A549 (cell line): ENCODE results near the gene ZFC3H1. TPM values are rescaled to one million over a fixed set of nuclear protein-coding genes. Genes with fewer than 3 reads are reported as not detected.
A peak's percentile ranks its signal among the peaks of the same experiment; 100 is the strongest.

Experiments
- ATAC-seq, 2 experiments: fragments of 200-7000 bp in 1 of 2; fragments of >200 bp in 1 of 2; cut with Nextera tagmentation in 1 of 2; cut with Tn5 transposase in 1 of 2; 3 replicates each; pipeline versions ENCODE4 v1.8.0 to v1.9.1; 2018 to 2020; ENCODE audit warnings: mild to moderate bottlenecking in 1 of 2, moderate library complexity in 1 of 2
- CTCF ChIA-PET: fragments of 300-600 bp; sonication (Branson Sonifier 250); formaldehyde crosslinking; extraction: SDS; loops from one replicate; lab custom pipeline; 2021; ENCODE audit warnings: antibody characterized with exemption, inconsistent platforms; lab: Yijun Ruan, JAX
- POLR2A ChIA-PET: fragments of 350-600 bp; formaldehyde crosslinking; extraction: SDS; loops from one replicate; lab custom pipeline; 2021; ENCODE audit warnings: antibody characterized with exemption, inconsistent platforms; lab: Yijun Ruan, JAX
- DNase-seq, 2 experiments: peaks; one replicate each; pipeline versions ENCODE4 v3.0.0 to v3.0.0-alpha.2; 2011 to 2016; ENCODE audit warnings: low read depth in 1 of 2, low spot score in 1 of 2
- FAIRE-seq: peaks from 2 replicates; lab custom pipeline; 2011; peaks lifted over from hg19 to GRCh38; lab: Jason Lieb, UNC
- H3K27ac ChIP-seq, 2 experiments: fragments of >200 bp; sonication (Bioruptor Twin); formaldehyde crosslinking; 3 replicates each; pipeline ENCODE4 v1.5.1; 2016 to 2017
- H3K4me1 ChIP-seq: fragments of >200 bp; sonication (Bioruptor Twin); formaldehyde crosslinking; 3 replicates; pipeline ENCODE4 v1.6.1; 2016
- H3K4me2 ChIP-seq: fragments of >200 bp; sonication (Bioruptor Twin); formaldehyde crosslinking; 3 replicates; pipeline ENCODE4 v1.6.1; 2016
- H3K4me3 ChIP-seq: fragments of >200 bp; sonication (Bioruptor Twin); formaldehyde crosslinking; 3 replicates; pipeline ENCODE4 v1.5.1; 2016
- H3K9me3 ChIP-seq: fragments of >200 bp; sonication (Bioruptor Twin); formaldehyde crosslinking; 3 replicates; pipeline ENCODE4 v1.6.1; 2016
- CBX2 ChIP-seq: fragments of 200-600 bp; sonication (generic); IDR thresholded peaks from 2 replicates; pipeline ENCODE4 v1.6.1; 2016; ENCODE audit warnings: low read depth, mild to moderate bottlenecking, borderline replicate concordance
- CBX8 ChIP-seq: fragments of 200-600 bp; sonication (generic); IDR thresholded peaks from 2 replicates; pipeline ENCODE4 v1.6.1; 2016
- CEBPB ChIP-seq, 2 experiments: fragments of >200 bp in 1 of 2; sonication (Bioruptor Twin) in 1 of 2; formaldehyde crosslinking in 1 of 2; IDR thresholded peaks; 2 replicates each; pipeline ENCODE4 v1.6.1; 2012 to 2016
- CHD4 ChIP-seq: fragments of 200-600 bp; sonication (generic); IDR thresholded peaks from 2 replicates; pipeline ENCODE4 v1.6.1; 2016; ENCODE audit warnings: antibody characterized with exemption, mild to moderate bottlenecking, borderline replicate concordance
- EHMT2 ChIP-seq: fragments of 200-600 bp; sonication (generic); IDR thresholded peaks from 2 replicates; pipeline ENCODE4 v1.6.1; 2016; ENCODE audit warnings: antibody characterized with exemption, low read depth, mild to moderate bottlenecking, moderate library complexity
- EP300 ChIP-seq, 2 experiments: fragments of >200 bp; sonication (Bioruptor Twin); formaldehyde crosslinking; IDR thresholded peaks; 2 replicates in 1 of 2; 3 replicates in 1 of 2; pipeline ENCODE4 v1.6.1; 2016 to 2017
- FOSB ChIP-seq: fragments of 250-450 bp; sonication (Bioruptor Pico); IDR thresholded peaks from 2 replicates; pipeline ENCODE4 v1.5.0; 2020; ENCODE audit warnings: mild to moderate bottlenecking, moderate library complexity
- FOSL2 ChIP-seq, 2 experiments: fragments of 450-650 bp in 1 of 2; fragments of >200 bp in 1 of 2; sonication (Bioruptor Twin) in 1 of 2; formaldehyde crosslinking; IDR thresholded peaks; 2 replicates each; pipeline versions ENCODE4 v1.5.0 to v1.6.1; 2016 to 2020; ENCODE audit warnings: mild to moderate bottlenecking in 1 of 2, moderate library complexity in 1 of 2
- FOXS1 ChIP-seq: fragments of 250-450 bp; sonication (Bioruptor Pico); IDR thresholded peaks from 2 replicates; pipeline ENCODE4 v1.5.0; 2020; ENCODE audit warnings: mild to moderate bottlenecking, moderate library complexity
- HOXA7 ChIP-seq: fragments of 250-450 bp; sonication (Bioruptor Pico); IDR thresholded peaks from 2 replicates; pipeline ENCODE4 v1.5.0; 2020; ENCODE audit warnings: mild to moderate bottlenecking, moderate library complexity
- HOXB13 ChIP-seq: fragments of 250-450 bp; sonication (Bioruptor Pico); IDR thresholded peaks from 2 replicates; pipeline ENCODE4 v1.5.0; 2020; ENCODE audit warnings: low read depth, mild to moderate bottlenecking, moderate library complexity
- KDM5A ChIP-seq: fragments of 200-600 bp; sonication (generic); IDR thresholded peaks from 2 replicates; pipeline ENCODE4 v1.6.1; 2016; ENCODE audit warnings: antibody characterized with exemption, mild to moderate bottlenecking
- MAFK ChIP-seq: fragments of 450-650 bp; IDR thresholded peaks from 2 replicates; pipeline ENCODE4 v1.6.1; 2014; ENCODE audit not compliant: partially characterized antibody
- PHF8 ChIP-seq: fragments of 200-600 bp; sonication (generic); IDR thresholded peaks from 2 replicates; pipeline ENCODE4 v1.6.1; 2016; ENCODE audit warnings: low read depth, mild to moderate bottlenecking, antibody characterized with exemption, moderate library complexity, borderline replicate concordance
- RAD21 ChIP-seq, 2 experiments: fragments of >200 bp in 1 of 2; sonication (Bioruptor Twin) in 1 of 2; formaldehyde crosslinking in 1 of 2; IDR thresholded peaks in 1 of 2; conservative IDR thresholded peaks in 1 of 2; 2 replicates in 1 of 2; 3 replicates in 1 of 2; pipeline ENCODE4 v1.6.1; 2012 to 2018; ENCODE audit warnings: inconsistent platforms in 1 of 2
- RCOR1 ChIP-seq: fragments of 150-350 bp; IDR thresholded peaks from 2 replicates; pipeline ENCODE4 v1.6.1; 2014; ENCODE audit warnings: antibody characterized with exemption, low read length, low read depth
- RNF2 ChIP-seq: fragments of 200-600 bp; sonication (generic); IDR thresholded peaks from 2 replicates; pipeline ENCODE4 v1.6.1; 2016; ENCODE audit warnings: low read depth, mild to moderate bottlenecking, antibody characterized with exemption, moderate library complexity, borderline replicate concordance
- TP53 ChIP-seq: fragments of 250-450 bp; sonication (Bioruptor Pico); IDR thresholded peaks from 2 replicates; pipeline ENCODE4 v1.5.0; 2021; ENCODE audit warnings: mild to moderate bottlenecking, moderate library complexity
- ZC3H11A ChIP-seq: fragments of 450-650 bp; IDR thresholded peaks from 2 replicates; pipeline ENCODE4 v1.6.1; 2014; ENCODE audit warnings: antibody characterized with exemption, mild to moderate bottlenecking
- ZNF302 ChIP-seq: fragments of 250-450 bp; sonication (Bioruptor Pico); IDR thresholded peaks from 2 replicates; pipeline ENCODE4 v1.9.0; 2021; ENCODE audit warnings: inconsistent platforms, mild to moderate bottlenecking, moderate library complexity
- WGBS: methylation state at CpG from one replicate; pipeline ENCODE4 v1.1.6; 2017; ENCODE audit errors: missing lambda C conversion rate; 5-methylcytosine and 5-hydroxymethylcytosine counted together
- polyA plus RNA-seq, 4 experiments: library from polyadenylated mRNA; depleted of rRNA in 3 of 4; stranded (reverse); fragments of >200 nt; fragmentation: RNase III in 1 of 4; extraction: RNeasy Plus Mini Kit Qiagen cat#74134 plus additional on column Dnase treatment in 1 of 4; gene quantifications; 2 replicates in 3 of 4; 3 replicates in 1 of 4; pipeline ENCODE4 v1.2.3, GENCODE V29; 2011 to 2017
- TF ChIP-seq, protein P1 (sequence below): IDR thresholded peaks from 2 replicates; pipeline ENCODE4 v1.6.1; 2012; ENCODE audit warnings: low read depth, borderline replicate concordance
- TF ChIP-seq, protein P2 (sequence below): fragments of 150-350 bp; IDR thresholded peaks from 2 replicates; pipeline ENCODE4 v1.6.1; 2014; ENCODE audit warnings: low read depth, mild to moderate bottlenecking, low read length

The ZFC3H1 gene
- polyA plus RNA-seq, 2 of the 4 experiments (the other 2 are of a cell fraction), result 18.9 to 58.3 TPM

DNA sequence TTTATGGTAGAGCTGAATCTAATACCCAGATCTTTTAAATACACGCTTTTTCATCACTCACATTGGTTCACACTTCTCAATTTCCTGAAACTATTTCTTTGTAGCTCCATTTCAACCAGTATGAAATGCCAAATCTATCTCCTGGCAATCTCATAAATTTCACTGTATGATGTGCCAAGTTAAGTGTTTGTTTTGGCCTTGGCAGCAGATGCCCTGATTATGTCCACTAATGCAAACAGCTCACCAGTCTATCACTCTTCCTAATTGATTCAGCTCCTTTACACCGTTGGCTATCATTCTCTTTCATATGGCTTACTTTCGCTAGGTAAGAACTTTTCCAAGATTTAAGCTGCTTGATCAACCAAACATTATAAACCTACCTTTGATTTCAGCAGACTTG lies 58.6 kb downstream of the ZFC3H1 start:
- DNase-seq, result no peak
- POLR2A ChIA-PET, result interaction anchor here (0.5 kb wide), 1 partner anchor 61 kb away, joined by 3 read pairs; no protein-coding TSS in a partner anchor

DNA sequence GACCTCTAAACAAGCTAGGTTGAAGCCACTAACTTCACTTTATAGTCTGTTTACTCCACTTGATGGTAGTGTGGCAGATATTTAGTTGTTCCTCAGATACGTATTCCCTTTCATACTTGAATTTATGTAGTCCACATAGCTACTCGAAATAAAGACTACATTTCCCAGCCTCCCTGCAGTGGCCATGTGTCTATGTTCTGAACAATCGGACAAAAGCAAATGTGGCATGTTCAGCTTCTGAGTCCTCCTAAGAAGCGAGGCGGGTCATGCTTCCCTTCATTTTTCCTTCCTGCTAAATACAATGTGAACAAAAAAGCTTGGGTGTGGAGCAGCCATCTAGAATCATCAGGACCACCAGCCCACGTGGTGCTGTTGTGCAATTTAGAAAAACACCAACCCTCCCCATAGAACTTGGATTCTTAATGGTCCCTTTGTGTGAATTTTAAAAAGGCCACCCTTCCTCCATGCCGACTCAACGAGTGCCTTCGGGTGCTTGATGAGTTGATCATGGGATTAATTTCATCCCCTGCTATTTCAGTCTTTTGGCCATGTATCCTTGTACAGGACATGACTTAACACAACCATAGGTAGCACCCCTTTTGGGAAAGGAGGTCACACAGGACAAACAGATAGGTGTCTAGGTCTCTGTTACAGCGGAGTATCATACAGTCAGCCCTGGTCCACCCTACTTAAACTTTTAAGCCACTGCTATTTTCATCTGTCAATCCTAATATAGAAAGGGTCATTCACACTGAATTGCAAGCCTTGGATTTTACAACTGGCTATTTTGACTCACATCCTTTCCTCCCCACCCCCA lies 60.7 kb downstream of the ZFC3H1 start:
- no peak for DNase-seq
- Histone ChIP-seq H3K4me1 (no peaks in the 10 kb centered on the region), H3K4me3 (no peak overlapping the region), H3K9me3 (no peaks in the 10 kb centered on the region), H3K27ac (no peak overlapping the region), H3K4me2 (no peak overlapping the region)
- no peak for FAIRE-seq
- 83% methylated on average over 10 of the region's 10 CpGs for WGBS
- POLR2A ChIA-PET, result no interaction called here
- no peak for ATAC-seq
- CTCF ChIA-PET, result no interaction called here
- no peak for TF ChIP-seq FOSB (CRISPR knock-in tag)
- TF ChIP-seq ZNF302 (CRISPR knock-in tag), result no peak
- TF ChIP-seq CHD4, result no peak
- no peak for TF ChIP-seq CBX2
- TF ChIP-seq RAD21 (conservative IDR thresholded peaks at IDR 0.05 in 1 of 2, IDR thresholded peaks at IDR 0.05 in 1 of 2), result no peak
- TF ChIP-seq ZC3H11A, result no peak

More for the DNA sequence above, 58.6 kb downstream of the ZFC3H1 start:
- Histone ChIP-seq H3K27ac (no peak overlapping the region), H3K4me3 (no peak overlapping the region), H3K9me3 (no peaks in the 10 kb centered on the region), H3K4me1 (no peaks in the 10 kb centered on the region), H3K4me2 (no peak overlapping the region)
- ATAC-seq (no peak), FAIRE-seq (peak; percentile 43)
- no peak for TF ChIP-seq CEBPB (IDR thresholded peaks at IDR 0.05)
- TF ChIP-seq MAFK, result no peak
- no peak for TF ChIP-seq FOSL2 (IDR thresholded peaks at IDR 0.05)
- TF ChIP-seq FOSL2 (CRISPR knock-in tag; IDR thresholded peaks at IDR 0.05), result no peak
- no peak for TF ChIP-seq ZC3H11A
- CTCF ChIA-PET, result interaction anchor here (0.6 to 2.9 kb wide), 5 partner anchors 11 to 213 kb away, joined by 3 to 10 read pairs (median 3); no protein-coding TSS in a partner anchor
- WGBS, result 87% methylated on average over 3 of the region's 3 CpGs

DNA sequence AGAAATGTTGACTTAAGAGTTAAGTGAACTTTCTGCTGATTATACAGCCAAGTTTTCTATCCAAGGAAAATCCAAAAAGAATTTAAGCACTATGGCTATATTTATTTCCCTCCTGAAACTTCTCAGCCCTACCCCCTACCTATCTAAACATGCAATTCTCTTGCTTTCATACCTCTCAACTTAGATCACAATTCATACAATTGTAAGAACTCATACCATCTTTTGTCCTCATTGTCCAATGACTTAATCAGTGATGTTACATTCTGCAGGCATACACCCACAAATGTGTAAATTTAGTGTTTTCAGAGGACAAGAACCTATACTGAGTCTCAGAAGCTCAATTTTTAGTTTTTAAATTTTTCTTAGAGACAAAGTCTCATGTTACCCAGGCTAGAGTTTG lies 62.1 kb downstream of the ZFC3H1 start:
- FAIRE-seq (no peak), ATAC-seq (no peak; a peak in 1 of 6 replicates), DNase-seq (no peak)
- TF ChIP-seq PHF8 (no peak), EHMT2 (no peak), ZNF302 (CRISPR knock-in tag) (no peak), FOXS1 (CRISPR knock-in tag) (no peak), RCOR1 (no peak), EP300 (IDR thresholded peaks at IDR 0.05) (no peak), HOXB13 (CRISPR knock-in tag) (no peak), MAFK (no peak), TP53 (CRISPR knock-in tag) (no peak), RNF2 (no peak), FOSB (CRISPR knock-in tag) (no peak), HOXA7 (no peak), KDM5A (no peak), CBX8 (no peak)
- TF ChIP-seq, protein P1, sequence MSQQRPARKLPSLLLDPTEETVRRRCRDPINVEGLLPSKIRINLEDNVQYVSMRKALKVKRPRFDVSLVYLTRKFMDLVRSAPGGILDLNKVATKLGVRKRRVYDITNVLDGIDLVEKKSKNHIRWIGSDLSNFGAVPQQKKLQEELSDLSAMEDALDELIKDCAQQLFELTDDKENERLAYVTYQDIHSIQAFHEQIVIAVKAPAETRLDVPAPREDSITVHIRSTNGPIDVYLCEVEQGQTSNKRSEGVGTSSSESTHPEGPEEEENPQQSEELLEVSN, result no peak
- TF ChIP-seq, protein P2, sequence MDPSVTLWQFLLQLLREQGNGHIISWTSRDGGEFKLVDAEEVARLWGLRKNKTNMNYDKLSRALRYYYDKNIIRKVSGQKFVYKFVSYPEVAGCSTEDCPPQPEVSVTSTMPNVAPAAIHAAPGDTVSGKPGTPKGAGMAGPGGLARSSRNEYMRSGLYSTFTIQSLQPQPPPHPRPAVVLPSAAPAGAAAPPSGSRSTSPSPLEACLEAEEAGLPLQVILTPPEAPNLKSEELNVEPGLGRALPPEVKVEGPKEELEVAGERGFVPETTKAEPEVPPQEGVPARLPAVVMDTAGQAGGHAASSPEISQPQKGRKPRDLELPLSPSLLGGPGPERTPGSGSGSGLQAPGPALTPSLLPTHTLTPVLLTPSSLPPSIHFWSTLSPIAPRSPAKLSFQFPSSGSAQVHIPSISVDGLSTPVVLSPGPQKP, result no peak
- POLR2A ChIA-PET, result no interaction called here
- H3K9me3 ChIP-seq, result no peaks in the 10 kb centered on the region
- H3K4me2 ChIP-seq, result no peak overlapping the region
- H3K4me3 ChIP-seq, result no peak overlapping the region
- H3K27ac ChIP-seq, result no peak overlapping the region
- CTCF ChIA-PET, result interaction anchor here (1.8 kb wide), 1 partner anchor 35 kb away, joined by 5 read pairs; no protein-coding TSS in a partner anchor
- H3K4me1 ChIP-seq, result no peaks in the 10 kb centered on the region
